T-helper 1 cell treated with Interleukin-12 subunit alpha and Interleukin-12 subunit beta and Interleukin-4 antibody, amounts not matched to agents 30 μg/mL and 1 μg/mL, for 36 hours (primary cell): Measurements from ENCODE around the gene CHAD.
A peak's percentile ranks its signal among the peaks of the same experiment; 100 is the strongest.

Experiments used
- H3K27ac Mint-ChIP-seq: one replicate; pipeline ENCODE4 v1.8.0; 2021; ENCODE audit warnings: mild to moderate bottlenecking, mixed read lengths
- H3K27me3 Mint-ChIP-seq: one replicate; pipeline ENCODE4 v1.8.0; 2021; ENCODE audit warnings: low read depth, mixed read lengths
- H3K36me3 Mint-ChIP-seq: one replicate; pipeline ENCODE4 v1.8.0; 2021; ENCODE audit warnings: low read depth, mixed read lengths
- H3K4me1 Mint-ChIP-seq: one replicate; pipeline ENCODE4 v1.8.0; 2021; ENCODE audit warnings: low read depth, mixed read lengths
- H3K4me3 Mint-ChIP-seq: one replicate; pipeline ENCODE4 v1.8.0; 2021; ENCODE audit warnings: mild to moderate bottlenecking, moderate library complexity, mixed read lengths
- H3K9me3 Mint-ChIP-seq: one replicate; pipeline ENCODE4 v1.8.0; 2021; ENCODE audit warnings: mixed read lengths

CHAD gene, protein sequence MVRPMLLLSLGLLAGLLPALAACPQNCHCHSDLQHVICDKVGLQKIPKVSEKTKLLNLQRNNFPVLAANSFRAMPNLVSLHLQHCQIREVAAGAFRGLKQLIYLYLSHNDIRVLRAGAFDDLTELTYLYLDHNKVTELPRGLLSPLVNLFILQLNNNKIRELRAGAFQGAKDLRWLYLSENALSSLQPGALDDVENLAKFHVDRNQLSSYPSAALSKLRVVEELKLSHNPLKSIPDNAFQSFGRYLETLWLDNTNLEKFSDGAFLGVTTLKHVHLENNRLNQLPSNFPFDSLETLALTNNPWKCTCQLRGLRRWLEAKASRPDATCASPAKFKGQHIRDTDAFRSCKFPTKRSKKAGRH

DNA sequence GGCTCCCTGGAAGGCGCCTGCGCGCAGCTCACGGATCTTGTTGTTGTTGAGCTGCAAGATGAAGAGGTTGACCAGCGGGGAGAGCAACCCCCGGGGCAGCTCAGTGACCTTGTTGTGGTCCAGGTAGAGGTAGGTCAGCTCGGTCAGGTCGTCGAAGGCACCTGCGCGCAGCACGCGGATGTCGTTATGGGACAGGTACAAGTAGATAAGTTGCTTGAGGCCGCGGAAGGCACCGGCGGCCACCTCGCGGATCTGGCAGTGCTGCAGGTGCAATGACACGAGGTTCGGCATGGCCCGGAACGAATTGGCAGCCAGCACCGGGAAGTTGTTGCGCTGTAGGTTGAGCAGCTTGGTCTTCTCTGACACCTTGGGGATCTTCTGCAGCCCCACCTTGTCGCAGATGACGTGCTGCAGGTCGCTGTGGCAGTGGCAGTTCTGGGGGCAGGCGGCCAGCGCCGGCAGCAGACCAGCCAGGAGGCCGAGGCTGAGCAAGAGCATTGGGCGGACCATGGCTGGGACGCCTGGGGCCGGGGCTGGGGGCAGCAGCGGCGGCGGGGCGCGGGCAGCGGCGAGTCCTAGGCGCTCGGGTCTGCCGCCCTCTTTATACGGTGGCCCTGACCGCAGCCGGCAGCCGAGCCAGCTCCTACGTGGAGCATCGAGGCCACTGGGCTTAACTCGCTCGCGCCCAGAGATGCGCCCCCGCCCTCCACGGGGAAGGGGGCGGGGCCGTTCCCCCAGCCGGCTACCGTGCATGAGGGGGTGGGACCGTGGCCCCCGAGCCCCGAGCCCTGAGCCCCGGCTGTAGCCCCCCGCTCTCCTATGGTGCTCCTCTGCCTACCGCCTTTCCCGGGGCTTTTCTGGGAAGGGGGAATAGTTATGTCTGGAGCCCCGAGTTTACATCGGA is at the start of gene CHAD:
CHAD (minus strand) TSS at position 577 of the 904 bp plus-strand sequence; CDS start at position 510, 67 bp downstream.
- Mint-ChIP-seq H3K4me1 (no peaks in the 10 kb centered on the region), H3K36me3 (peaks cover 2% of the 10 kb centered on the region), H3K27me3 (peaks cover 28% of the 10 kb centered on the region), H3K9me3 (no peaks in the 10 kb centered on the region), H3K27ac (no peak within 1 kb of the TSS), H3K4me3 (no peak within 1 kb of the TSS)

DNA sequence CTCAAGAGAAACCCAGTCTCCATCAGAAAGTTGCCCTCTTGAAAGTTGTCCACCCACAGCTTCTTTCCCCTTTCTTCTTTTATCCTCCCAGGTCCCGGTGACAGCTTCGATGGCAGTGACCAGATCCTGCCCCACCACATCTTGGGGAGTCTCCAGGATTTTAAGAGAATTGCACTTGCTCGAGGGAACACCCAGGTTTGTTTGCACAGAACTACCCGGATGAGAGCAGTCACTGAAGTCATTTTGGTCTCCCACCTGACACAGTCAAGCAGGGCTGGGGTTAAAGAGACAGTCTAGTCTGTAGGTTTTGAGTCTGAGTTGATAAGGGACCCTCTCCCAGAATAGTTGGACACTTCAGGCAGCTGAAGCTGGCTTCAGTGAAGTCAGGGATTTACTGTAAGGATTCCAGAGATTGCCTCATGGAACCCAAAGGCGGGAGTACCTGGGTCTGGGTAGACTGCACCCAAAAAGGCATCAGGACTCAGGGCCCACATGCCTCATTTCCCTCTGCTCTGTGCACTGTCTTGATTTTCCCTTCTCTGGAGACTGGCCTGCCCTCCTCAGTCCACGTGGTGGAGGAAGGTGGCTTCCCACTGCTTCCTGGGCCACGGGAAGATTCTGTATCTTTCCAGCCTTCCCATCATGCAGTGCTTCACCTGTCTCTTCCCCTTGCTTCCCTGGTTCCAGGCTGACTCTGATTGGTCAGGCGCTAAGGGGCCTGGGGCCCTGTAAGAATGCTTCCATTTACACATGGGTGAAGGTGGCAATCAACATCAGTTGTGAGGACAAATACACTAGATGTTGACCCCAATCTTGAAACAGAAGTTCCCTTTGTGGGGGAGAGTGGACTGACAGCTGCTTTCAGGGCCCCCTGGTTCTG is 49.1 kb upstream of the CHAD start:
- no peak overlapping the region for H3K4me3 Mint-ChIP-seq
- no peaks in the 10 kb centered on the region for H3K9me3 Mint-ChIP-seq
- H3K4me1 Mint-ChIP-seq, result peaks cover 12% of the 10 kb centered on the region
- H3K27ac Mint-ChIP-seq, result no peak overlapping the region
- H3K27me3 Mint-ChIP-seq, result no peaks in the 10 kb centered on the region
- no peaks in the 10 kb centered on the region for H3K36me3 Mint-ChIP-seq

DNA sequence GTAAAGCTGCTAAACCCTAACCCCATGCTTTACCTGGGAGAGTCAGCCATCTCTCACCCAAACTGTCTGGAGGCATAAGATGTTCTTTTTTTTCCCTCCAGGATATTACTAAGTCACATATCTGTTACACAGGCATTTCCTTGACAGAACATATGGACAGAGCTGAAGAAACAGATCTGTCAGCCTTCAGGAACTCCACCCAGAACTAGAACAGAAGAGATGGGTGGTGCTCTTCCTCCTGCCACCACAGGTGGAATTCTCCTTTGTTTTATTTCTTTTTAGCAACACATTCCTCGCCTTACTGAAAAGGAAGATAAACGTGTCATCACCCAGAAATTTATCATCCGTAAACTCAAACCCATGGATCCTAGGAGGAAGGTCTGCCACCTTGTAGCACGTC is 48.3 kb upstream of the CHAD start:
- Mint-ChIP-seq H3K4me3 (no peak overlapping the region), H3K9me3 (no peaks in the 10 kb centered on the region), H3K27me3 (no peaks in the 10 kb centered on the region), H3K36me3 (no peaks in the 10 kb centered on the region), H3K4me1 (peaks cover 15% of the 10 kb centered on the region), H3K27ac (no peak overlapping the region)

DNA sequence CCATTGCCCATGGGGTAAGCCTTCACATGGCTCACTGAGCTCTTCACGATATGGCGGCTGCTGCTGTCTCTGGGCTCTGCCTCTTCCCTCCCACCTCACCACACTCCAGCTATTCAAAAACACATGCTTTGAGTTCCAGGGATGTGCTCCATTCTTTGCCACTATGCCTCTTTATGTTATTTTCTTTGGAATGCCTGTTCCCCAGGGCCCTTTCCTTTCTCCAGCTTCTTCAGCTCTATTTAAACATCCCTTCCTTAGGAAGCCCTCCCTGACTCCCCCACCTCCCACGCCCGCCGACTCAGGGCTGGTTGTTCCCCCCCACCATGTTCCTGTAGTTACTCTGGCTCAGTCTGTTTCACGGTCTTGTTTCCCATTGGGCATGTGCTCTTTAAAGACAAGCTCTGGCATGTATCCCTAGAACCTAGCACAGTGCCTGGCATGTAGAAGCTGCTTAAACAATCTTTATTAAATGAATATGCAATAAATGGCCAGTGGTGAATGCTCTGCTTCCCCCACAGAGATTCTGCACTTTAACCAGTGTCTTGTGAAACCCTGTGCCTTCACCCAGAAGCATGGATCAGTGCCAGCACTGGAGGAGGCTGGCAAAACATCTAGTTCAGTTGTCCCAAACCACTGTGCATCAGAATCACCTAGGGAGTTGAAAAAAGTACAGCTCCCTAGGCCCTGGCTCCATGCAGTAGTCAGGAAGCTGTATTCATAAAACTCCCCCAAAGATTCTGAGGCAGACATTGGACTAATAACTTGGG is 46.4 kb upstream of the CHAD start:
- Mint-ChIP-seq H3K27me3 (no peaks in the 10 kb centered on the region), H3K4me3 (no peak overlapping the region), H3K9me3 (no peaks in the 10 kb centered on the region), H3K27ac (no peak overlapping the region), H3K4me1 (peaks cover 29% of the 10 kb centered on the region), H3K36me3 (no peaks in the 10 kb centered on the region)

DNA sequence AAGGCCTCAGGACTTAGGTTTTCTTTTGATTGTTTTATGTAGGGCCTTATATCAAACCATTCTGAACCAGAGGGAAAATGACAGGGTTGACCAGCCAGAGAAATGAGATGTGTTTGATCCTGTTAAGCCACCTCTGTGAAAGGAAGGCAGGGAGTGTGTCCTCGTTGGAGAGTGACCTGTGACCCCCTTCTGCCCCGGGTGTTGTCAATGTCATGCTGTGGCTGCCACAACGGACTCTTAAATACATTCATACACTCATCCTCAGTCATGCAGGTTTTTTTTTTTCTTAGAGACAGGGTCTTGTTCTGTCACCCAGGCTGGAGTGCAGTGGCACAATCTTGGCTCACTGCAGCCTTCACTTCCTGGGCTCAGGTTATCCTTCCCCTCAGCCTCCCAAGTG is 45.7 kb upstream of the CHAD start:
- no peaks in the 10 kb centered on the region for H3K36me3 Mint-ChIP-seq
- no peaks in the 10 kb centered on the region for H3K9me3 Mint-ChIP-seq
- peaks cover 36% of the 10 kb centered on the region for H3K4me1 Mint-ChIP-seq
- H3K27me3 Mint-ChIP-seq, result no peaks in the 10 kb centered on the region
- H3K27ac Mint-ChIP-seq, result no peak overlapping the region
- no peak overlapping the region for H3K4me3 Mint-ChIP-seq

DNA sequence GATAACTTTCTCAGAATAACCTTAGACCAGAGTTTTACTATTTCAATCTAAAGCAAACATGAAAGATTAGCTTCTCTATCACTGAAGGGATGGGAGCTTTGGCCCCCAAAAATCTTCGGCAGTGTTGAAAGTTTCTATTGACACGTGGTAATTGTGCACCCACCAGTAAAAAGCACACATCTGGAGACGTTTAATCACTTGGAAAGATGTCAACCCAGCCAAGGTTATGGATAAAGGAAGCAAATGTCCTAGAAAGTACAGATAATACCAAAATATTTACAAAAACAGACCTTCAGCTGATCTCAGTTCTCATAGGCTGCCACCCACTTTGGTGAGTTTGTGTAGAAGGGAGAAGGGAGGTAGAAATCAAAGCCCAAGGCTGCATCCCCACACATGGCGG is 44.8 kb upstream of the CHAD start:
- H3K27me3 Mint-ChIP-seq, result no peaks in the 10 kb centered on the region
- no peaks in the 10 kb centered on the region for H3K9me3 Mint-ChIP-seq
- H3K4me3 Mint-ChIP-seq, result no peak overlapping the region
- peaks cover 41% of the 10 kb centered on the region for H3K4me1 Mint-ChIP-seq
- H3K27ac Mint-ChIP-seq, result no peak overlapping the region
- no peaks in the 10 kb centered on the region for H3K36me3 Mint-ChIP-seq

DNA sequence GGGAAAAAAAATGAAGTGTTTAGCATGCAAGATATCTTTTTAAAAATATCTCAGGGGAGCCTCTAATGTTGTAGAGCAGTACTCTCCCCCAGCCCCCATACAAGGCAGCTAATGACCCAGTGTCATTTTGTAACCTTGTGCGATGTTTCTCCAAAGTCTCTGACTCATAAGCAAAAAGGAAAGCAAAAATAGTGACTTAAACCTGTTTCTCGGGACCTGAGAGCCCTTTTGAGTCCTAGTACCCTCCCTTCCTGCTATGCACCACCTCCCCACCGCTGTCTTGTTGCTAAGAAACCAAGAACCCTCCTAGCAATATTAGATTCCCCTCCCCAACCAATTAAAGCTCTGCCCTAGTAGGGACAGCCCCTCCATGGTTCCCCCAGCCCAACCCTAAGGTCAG is 42.4 kb upstream of the CHAD start:
- H3K4me3 Mint-ChIP-seq, result peak overlapping the region; percentile 57
- no peaks in the 10 kb centered on the region for H3K27me3 Mint-ChIP-seq
- no peaks in the 10 kb centered on the region for H3K9me3 Mint-ChIP-seq
- peaks cover 33% of the 10 kb centered on the region for H3K4me1 Mint-ChIP-seq
- H3K36me3 Mint-ChIP-seq, result no peaks in the 10 kb centered on the region
- H3K27ac Mint-ChIP-seq, result peak overlapping the region; percentile 92

DNA sequence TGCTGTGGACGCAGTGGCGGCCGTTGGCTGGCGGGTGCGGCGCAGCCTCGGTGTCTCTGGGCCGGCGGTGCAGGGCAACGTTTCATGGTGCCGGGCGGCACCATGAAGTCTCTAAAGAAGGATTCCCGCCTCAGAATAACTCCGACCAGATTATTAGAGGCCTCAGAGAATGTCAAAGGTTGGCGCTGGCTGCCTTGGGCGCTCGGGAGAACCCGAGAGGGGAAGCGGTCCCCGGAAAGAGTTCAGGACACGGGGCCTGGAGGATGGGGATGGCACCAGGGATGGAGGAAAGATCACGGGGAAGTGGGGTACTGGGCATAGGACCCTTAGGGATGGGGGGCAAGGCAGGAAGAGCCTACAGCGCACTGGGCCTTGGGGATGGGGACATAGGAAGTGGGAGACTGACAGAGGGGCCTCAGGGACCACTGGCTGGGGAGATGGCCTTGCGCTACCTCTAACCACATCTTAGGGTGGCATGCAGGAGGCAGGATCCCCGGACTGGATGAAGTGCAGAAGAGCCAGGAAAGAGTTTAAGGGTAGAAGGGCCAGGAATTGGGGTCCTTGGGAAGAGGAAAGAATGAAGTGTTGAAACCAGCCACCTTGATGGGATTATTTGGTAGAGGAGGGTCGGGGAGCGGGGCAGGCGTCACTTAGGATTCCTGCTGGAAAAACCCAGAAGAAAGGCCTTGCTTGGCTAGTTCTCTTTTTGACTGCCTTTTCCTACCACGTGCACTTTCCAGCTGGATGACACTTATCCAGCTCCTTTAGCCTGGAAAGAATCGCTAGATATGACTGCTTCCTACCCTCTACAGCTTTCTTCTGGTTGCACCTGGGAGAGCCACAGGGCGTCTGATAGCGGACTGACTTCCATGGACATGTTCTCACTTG is 40.1 kb upstream of the CHAD start:
- H3K4me1 Mint-ChIP-seq, result peaks cover 42% of the 10 kb centered on the region
- H3K36me3 Mint-ChIP-seq, result no peaks in the 10 kb centered on the region
- peak overlapping the region; percentile 93 for H3K27ac Mint-ChIP-seq
- no peaks in the 10 kb centered on the region for H3K9me3 Mint-ChIP-seq
- H3K4me3 Mint-ChIP-seq, result peak overlapping the region; percentile 93
- H3K27me3 Mint-ChIP-seq, result no peaks in the 10 kb centered on the region

DNA sequence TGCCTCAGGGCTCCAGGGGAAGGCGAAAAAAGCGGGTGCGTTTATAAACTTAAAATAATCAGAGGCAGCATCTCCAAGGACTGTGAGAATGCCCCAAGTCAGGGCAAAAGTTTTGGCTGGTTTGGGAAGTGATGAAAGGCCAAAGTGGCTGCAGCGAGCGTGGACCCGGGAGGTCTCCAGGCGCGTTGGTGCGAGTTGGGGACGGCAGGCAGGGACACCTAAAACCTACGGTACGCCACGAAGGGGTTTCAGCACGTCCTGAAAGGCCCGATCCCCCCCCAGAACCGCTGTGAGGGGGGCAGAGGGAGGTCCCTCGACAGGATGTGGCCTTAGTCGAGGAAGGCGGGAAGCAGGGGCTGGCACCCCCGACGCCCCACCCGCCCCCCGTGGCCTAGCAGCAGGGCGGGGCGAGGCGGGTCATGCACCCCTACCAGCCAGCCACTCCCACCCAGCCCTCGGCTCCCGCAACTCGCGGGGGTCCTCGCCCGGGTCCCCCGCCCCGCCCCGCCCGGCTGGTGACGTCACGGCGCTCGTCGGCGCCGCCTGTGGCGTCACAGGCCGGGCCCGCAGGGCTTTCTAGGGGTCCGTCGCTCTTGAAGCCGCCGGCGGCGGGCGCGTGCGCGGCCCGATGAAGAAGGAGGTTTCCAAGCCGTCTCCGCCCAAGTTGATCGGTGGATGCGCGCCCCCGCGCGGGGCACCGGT is 39.3 kb upstream of the CHAD start, which contains the start of gene MYCBPAP:
MYCBPAP (plus strand) TSS at position 569 of the 702 bp plus-strand sequence. CDS start 236 bp downstream, outside the sequence.
- Mint-ChIP-seq H3K4me1 (peaks cover 49% of the 10 kb centered on the region), H3K36me3 (no peaks in the 10 kb centered on the region), H3K27me3 (no peaks in the 10 kb centered on the region), H3K9me3 (no peaks in the 10 kb centered on the region), H3K27ac (peak within 1 kb of the TSS; percentile 95), H3K4me3 (peak within 1 kb of the TSS; percentile 93)

DNA sequence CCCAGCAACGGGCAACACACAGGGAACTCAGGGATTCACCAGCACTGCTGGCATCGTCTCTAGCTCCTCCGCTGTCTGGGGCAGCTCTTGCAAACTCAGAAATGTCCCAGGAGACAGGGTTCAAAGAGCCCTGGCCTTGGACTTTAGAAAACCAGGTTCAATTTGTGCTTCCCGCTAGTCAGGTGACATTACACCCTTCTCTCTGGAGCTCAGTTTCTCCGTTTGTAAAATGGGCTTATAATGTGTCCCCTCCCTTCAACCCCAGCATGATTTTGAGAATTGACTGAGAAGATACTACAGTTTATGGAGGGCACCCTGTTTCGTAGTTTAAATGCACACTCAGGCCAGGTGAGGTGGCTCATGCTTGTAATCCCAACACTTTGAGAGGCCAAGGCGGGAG is 37.6 kb upstream of the CHAD start:
- peaks cover 40% of the 10 kb centered on the region for H3K4me1 Mint-ChIP-seq
- H3K27me3 Mint-ChIP-seq, result no peaks in the 10 kb centered on the region
- H3K9me3 Mint-ChIP-seq, result no peaks in the 10 kb centered on the region
- no peak overlapping the region for H3K4me3 Mint-ChIP-seq
- H3K27ac Mint-ChIP-seq, result no peak overlapping the region
- no peaks in the 10 kb centered on the region for H3K36me3 Mint-ChIP-seq

DNA sequence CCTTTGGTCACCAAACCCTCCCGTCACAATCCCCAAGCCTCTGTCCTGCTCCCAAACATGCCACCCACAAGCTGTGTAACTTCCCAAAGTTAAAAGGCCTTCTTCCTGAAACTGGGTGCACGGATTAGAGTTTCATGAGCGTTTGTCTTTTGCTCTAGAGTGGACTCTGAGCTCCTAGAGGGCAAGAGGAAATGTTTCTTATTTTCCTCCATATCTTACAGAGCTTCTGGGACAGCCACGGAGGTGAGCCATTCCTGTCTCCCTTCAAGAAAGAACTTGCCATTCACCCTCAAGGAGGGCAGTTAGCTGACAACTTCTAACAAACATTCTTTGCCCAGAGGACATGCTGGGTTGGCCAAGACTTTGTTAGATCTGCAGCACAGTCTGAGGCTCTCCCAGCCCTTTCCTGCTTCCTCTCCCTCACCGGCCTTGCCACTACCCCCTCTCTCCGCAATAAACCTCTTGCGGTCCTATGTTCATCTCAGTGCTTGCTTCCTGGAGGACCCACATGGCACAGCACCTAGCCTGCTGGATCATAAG is 37.0 kb upstream of the CHAD start:
- Mint-ChIP-seq H3K27ac (no peak overlapping the region), H3K4me1 (peaks cover 34% of the 10 kb centered on the region), H3K27me3 (no peaks in the 10 kb centered on the region), H3K4me3 (no peak overlapping the region), H3K36me3 (no peaks in the 10 kb centered on the region), H3K9me3 (no peaks in the 10 kb centered on the region)

DNA sequence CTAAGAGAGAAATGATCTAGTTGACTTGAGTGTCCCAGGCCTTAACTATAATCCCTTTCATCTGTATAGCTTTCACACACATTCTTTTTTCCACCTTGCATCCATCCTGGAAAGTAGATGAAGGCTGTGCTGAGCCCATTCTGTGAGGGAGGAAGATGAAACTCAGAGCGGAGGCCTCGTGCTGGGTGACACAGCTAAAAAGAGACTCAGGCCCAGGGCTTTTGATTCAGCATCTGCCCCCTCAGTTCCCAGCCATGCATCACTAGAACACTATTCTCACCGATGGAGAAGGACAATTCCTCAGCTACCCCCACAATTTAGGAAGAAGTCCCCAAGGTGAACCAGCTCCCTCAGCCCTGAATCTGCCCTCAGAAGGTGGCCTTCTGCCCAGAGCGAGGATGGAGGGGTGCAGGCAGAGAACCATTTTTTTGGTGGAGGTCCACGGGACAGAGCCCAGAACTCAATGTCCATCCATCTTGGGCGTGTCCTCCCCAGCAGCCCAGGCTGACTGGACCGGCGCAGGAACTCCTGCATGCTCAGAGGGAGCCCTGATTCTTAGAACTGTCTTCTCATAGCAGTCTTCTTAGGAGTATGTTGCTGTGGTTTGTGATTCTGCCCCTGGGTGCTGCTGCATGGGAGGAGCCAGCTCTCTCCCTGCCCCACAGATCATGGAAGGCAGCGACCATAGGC is 33.8 kb upstream of the CHAD start:
- H3K4me3 Mint-ChIP-seq, result no peak overlapping the region
- no peaks in the 10 kb centered on the region for H3K36me3 Mint-ChIP-seq
- H3K27ac Mint-ChIP-seq, result no peak overlapping the region
- H3K4me1 Mint-ChIP-seq, result peaks cover 16% of the 10 kb centered on the region
- no peaks in the 10 kb centered on the region for H3K27me3 Mint-ChIP-seq
- H3K9me3 Mint-ChIP-seq, result no peaks in the 10 kb centered on the region
